Measurements from ENCODE around the gene EVX1.

EVX1 gene

DNA sequence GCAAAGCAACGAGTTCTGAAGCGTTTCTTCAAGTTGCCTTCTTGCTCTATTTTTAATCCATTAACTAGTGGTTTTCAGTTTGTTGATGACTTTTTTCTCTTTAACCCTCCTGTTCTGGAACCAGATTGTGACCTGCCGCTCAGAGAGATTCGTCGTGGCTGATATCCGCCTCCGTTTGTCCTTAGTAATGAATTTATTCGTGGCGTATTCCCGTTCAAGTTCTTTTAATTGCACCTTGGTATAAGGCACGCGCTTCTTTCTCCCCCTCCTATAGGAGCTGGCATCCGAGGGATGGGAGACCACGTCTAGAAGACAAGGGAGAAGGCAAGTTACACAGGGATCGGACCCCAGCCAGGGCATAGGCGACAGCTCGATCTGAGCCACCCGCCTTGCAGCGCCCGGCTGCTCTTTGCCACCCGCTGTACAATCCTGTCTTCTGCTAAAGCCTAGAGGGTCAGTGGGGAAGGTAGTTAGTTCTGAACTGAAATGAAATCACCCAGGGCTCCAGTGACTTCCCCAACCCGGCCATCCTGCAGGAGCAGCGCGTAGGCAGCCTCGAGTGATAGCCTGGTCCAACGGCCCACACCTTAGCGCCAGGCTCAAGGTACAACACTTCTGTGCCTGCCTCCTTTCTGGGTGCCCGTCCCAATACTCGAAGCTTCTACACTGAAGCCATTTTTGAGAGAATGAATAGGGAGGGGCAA lies 44.3 kb upstream of the EVX1 start:
- no peaks in the 10 kb centered on the region for H3K36me3 ChIP-seq (ENCODE audit: low read length)
- no peaks in the 10 kb centered on the region for H3K9me2 ChIP-seq (replicated peaks; ENCODE audit: insufficient read depth, low read length)
- no peaks in the 10 kb centered on the region for H3F3A ChIP-seq (ENCODE audit: insufficient read depth)
- no peak overlapping the region for H2AFZ ChIP-seq (ENCODE audit: low read depth, low read length, severe bottlenecking)
- no peak overlapping the region for H3K9ac ChIP-seq (ENCODE audit: low read length)
- no peak for TF ChIP-seq EZH2phosphoT487 (conservative IDR thresholded peaks at IDR 0.05; ENCODE audit: low read length)
- TF ChIP-seq, protein P1, sequence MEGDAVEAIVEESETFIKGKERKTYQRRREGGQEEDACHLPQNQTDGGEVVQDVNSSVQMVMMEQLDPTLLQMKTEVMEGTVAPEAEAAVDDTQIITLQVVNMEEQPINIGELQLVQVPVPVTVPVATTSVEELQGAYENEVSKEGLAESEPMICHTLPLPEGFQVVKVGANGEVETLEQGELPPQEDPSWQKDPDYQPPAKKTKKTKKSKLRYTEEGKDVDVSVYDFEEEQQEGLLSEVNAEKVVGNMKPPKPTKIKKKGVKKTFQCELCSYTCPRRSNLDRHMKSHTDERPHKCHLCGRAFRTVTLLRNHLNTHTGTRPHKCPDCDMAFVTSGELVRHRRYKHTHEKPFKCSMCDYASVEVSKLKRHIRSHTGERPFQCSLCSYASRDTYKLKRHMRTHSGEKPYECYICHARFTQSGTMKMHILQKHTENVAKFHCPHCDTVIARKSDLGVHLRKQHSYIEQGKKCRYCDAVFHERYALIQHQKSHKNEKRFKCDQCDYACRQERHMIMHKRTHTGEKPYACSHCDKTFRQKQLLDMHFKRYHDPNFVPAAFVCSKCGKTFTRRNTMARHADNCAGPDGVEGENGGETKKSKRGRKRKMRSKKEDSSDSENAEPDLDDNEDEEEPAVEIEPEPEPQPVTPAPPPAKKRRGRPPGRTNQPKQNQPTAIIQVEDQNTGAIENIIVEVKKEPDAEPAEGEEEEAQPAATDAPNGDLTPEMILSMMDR (IDR thresholded peaks at IDR 0.05; ENCODE audit: insufficient read depth, low read length, poor library complexity, severe bottlenecking) = no peak
- no peaks in the 10 kb centered on the region for H3K79me2 ChIP-seq (ENCODE audit: insufficient read depth, low read length)
- no peaks in the 10 kb centered on the region for H3K27me3 ChIP-seq (ENCODE audit: low read length)
- no peak overlapping the region for H3K4me3 ChIP-seq (ENCODE audit: insufficient read depth, low read length, poor library complexity, severe bottlenecking)
- no peaks in the 10 kb centered on the region for H3K9me3 ChIP-seq (ENCODE audit: insufficient read depth, low read length)
- no peaks in the 10 kb centered on the region for H4K20me1 ChIP-seq (ENCODE audit: low read depth, low read length)
- no peak overlapping the region for H3K27ac ChIP-seq (ENCODE audit: low read depth, low read length)
- no peak overlapping the region for H3K4me2 ChIP-seq (ENCODE audit: low read depth, low read length, poor library complexity, severe bottlenecking)

DNA sequence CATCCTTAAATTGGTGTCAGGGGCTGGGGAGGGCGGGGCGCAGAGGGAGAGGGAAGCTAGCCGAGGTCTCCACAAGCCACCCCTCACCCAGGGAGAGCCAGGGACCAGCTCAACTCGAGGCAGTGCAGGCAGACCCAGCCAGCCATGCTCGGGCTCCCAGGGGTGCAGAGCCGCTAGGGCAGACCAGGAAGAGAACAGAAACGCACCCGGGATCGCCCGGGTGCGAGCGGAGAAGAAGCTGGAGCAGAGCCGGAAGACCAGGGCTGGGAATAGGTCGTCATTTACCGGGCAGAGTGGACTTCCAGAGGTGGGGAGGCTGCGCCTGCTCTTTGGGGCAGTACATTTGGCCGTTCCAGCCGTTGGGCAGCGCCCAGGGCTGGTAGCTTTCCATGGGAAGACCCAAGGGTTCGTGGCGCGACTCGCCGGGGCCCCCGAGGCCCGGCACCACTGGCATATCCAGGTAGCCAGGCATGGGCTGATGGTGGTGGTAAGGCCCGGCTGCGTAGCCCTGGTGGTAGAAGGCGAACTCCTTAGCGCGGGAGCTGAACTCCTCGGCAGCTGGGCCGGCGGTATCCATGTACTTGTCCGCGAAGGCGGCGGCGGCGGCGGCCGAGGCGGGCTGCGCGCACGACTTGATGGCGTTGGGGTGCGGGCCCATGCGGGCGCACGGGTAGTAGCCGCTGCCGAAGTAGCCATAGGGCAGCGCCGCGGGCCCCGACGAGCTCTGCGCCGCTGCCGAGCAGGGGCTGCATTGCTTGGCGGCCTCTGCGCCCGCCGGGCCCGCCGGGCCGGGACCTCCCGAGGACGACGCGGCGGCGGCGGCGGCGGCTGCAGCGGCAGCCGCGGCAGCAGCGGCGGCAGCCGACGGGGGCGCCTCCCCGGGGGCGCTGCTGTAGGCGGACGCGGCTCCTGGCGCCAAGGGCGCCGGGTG lies 43.5 kb upstream of the EVX1 start:
- H4K20me1 ChIP-seq (ENCODE audit: low read depth, low read length) = no peaks in the 10 kb centered on the region
- H3K9me3 ChIP-seq (ENCODE audit: insufficient read depth, low read length) = no peaks in the 10 kb centered on the region
- no peak overlapping the region for H3K4me2 ChIP-seq (ENCODE audit: low read depth, low read length, poor library complexity, severe bottlenecking)
- no peaks in the 10 kb centered on the region for H3K36me3 ChIP-seq (ENCODE audit: low read length)
- no peaks in the 10 kb centered on the region for H3K79me2 ChIP-seq (ENCODE audit: insufficient read depth, low read length)
- no peak overlapping the region for H3K9ac ChIP-seq (ENCODE audit: low read length)
- peak overlapping the region; percentile 61 for H3K4me3 ChIP-seq (ENCODE audit: insufficient read depth, low read length, poor library complexity, severe bottlenecking)
- no peaks in the 10 kb centered on the region for H3F3A ChIP-seq (ENCODE audit: insufficient read depth)
- no peaks in the 10 kb centered on the region for H3K9me2 ChIP-seq (replicated peaks; ENCODE audit: insufficient read depth, low read length)
- H3K27ac ChIP-seq (ENCODE audit: low read depth, low read length) = no peak overlapping the region
- TF ChIP-seq EZH2phosphoT487 (conservative IDR thresholded peaks at IDR 0.05; ENCODE audit: low read length) = no peak
- TF ChIP-seq, protein P1 (IDR thresholded peaks at IDR 0.05; ENCODE audit: insufficient read depth, low read length, poor library complexity, severe bottlenecking) = no peak
- H3K27me3 ChIP-seq (ENCODE audit: low read length) = no peaks in the 10 kb centered on the region
- H2AFZ ChIP-seq (ENCODE audit: low read depth, low read length, severe bottlenecking) = no peak overlapping the region

DNA sequence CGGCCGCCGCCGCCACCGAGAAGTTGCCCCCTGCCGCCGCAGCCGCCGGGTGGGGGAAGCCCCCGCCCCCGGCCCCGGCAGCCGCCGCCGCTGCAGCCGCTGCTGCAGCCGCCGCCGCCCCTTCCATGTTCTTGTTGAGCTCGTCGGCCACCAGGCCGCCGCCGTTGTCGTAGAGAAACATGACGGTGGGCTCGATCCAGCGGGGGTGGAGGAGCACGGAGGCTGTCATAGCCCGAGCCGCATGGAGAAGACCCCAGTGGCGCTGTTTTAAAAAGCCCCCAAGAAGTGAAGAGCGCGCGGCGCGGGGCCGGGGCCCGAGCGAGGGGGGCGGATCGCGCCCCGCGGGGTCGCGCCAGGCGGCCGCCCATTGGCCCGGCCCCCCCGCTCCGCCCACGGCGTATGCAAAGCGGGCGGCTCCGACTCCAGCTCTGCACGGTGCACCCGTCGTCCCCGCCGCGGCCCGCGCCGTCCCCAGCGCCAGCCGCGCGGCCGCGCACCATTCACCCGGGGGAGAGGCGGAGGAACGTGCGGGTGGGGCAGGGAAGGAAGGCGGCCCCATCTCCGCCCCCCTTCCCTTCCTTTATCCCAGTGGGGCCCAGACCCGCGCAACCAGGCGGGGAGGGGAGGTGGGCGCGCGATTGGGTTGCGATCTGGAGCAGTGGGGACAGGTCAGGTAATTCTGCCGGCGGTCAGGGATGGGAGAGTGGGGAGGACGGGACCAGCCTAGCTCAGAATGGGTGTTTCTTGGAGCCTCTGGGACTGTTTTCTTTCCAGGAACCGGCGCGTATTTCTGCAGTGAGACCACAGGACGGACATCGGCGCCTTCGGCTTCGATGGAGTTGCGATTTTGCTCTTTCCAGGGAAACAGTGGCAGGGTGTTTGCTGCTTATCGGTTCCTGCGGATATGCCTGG lies 42.5 kb upstream of the EVX1 start, which contains the start of gene HOXA13:
HOXA13 (minus strand) TSS at position 243 of the 912 bp plus-strand sequence; CDS start at position 229, 14 bp downstream.
- no peaks in the 10 kb centered on the region for H3K9me2 ChIP-seq (replicated peaks; ENCODE audit: insufficient read depth, low read length)
- no peaks in the 10 kb centered on the region for H3K27me3 ChIP-seq (ENCODE audit: low read length)
- peak within 1 kb of the TSS; percentile 63 for H3K4me2 ChIP-seq (ENCODE audit: low read depth, low read length, poor library complexity, severe bottlenecking)
- no peaks in the 10 kb centered on the region for H4K20me1 ChIP-seq (ENCODE audit: low read depth, low read length)
- no peaks in the 10 kb centered on the region for H3K36me3 ChIP-seq (ENCODE audit: low read length)
- TF ChIP-seq EZH2phosphoT487 (conservative IDR thresholded peaks at IDR 0.05; ENCODE audit: low read length) = no peak
- TF ChIP-seq, protein P1 (IDR thresholded peaks at IDR 0.05; ENCODE audit: insufficient read depth, low read length, poor library complexity, severe bottlenecking) = no peak
- no peaks in the 10 kb centered on the region for H3F3A ChIP-seq (ENCODE audit: insufficient read depth)
- H2AFZ ChIP-seq (ENCODE audit: low read depth, low read length, severe bottlenecking) = peak within 1 kb of the TSS; percentile 76
- H3K9me3 ChIP-seq (ENCODE audit: insufficient read depth, low read length) = no peaks in the 10 kb centered on the region
- no peak within 1 kb of the TSS for H3K27ac ChIP-seq (ENCODE audit: low read depth, low read length)
- H3K9ac ChIP-seq (ENCODE audit: low read length) = peak within 1 kb of the TSS; percentile 48
- no peaks in the 10 kb centered on the region for H3K79me2 ChIP-seq (ENCODE audit: insufficient read depth, low read length)
- H3K4me3 ChIP-seq (ENCODE audit: insufficient read depth, low read length, poor library complexity, severe bottlenecking) = peak within 1 kb of the TSS; percentile 61
